Keratinocyte (primary cell): Measurements from ENCODE around the gene NYNRIN. TPM values are rescaled to one million over a fixed set of nuclear protein-coding genes. Genes with fewer than 3 reads are reported as not detected.
A peak's percentile ranks its signal among the peaks of the same experiment; 100 is the strongest.

ENCODE experiments used
- DNase-seq: peaks from one replicate; pipeline ENCODE4 v3.0.0-alpha.2; 2011; ENCODE audit warnings: low read depth, missing footprints, low spot score
- FAIRE-seq: peaks from 2 replicates; lab custom pipeline; 2011; peaks lifted over from hg19 to GRCh38; lab: Jason Lieb, UNC
- H2AFZ ChIP-seq: 2 replicates; pipeline ENCODE4 v1.6.0; 2012; ENCODE audit warnings: low read length, control low read depth, inconsistent platforms; ENCODE audit not compliant: control insufficient read depth
- H3K27ac ChIP-seq: 2 replicates; pipeline ENCODE4 v1.5.1; 2011; ENCODE audit warnings: low read length; ENCODE audit not compliant: control insufficient read depth, insufficient read depth
- H3K27me3 ChIP-seq: 3 replicates; pipeline ENCODE4 v1.6.0; 2011; ENCODE audit warnings: low read length; ENCODE audit not compliant: control insufficient read depth, insufficient read depth; ENCODE audit errors: extremely low read depth
- H3K36me3 ChIP-seq, 2 experiments: 2 replicates in 1 of 2; 3 replicates in 1 of 2; pipeline ENCODE4 v1.5.1; 2011; ENCODE audit warnings: low read length in 2 of 2, mild to moderate bottlenecking in 1 of 2; ENCODE audit not compliant: control insufficient read depth in 2 of 2, insufficient read depth in 2 of 2; ENCODE audit errors: extremely low read depth in 1 of 2
- H3K4me1 ChIP-seq: 3 replicates; pipeline ENCODE4 v1.5.1; 2011; ENCODE audit warnings: low read length; ENCODE audit not compliant: control insufficient read depth, insufficient read depth; ENCODE audit errors: extremely low read depth
- H3K4me2 ChIP-seq: 3 replicates; pipeline ENCODE4 v1.6.0; 2011; ENCODE audit warnings: low read depth, low read length; ENCODE audit not compliant: control insufficient read depth, insufficient read depth; ENCODE audit errors: extremely low read depth
- H3K4me3 ChIP-seq, 3 experiments: fragments of 200-600 bp in 1 of 3; sonication (generic) in 1 of 3; 2 replicates in 2 of 3; 3 replicates in 1 of 3; pipeline ENCODE4 v1.5.1; 2011 to 2016; ENCODE audit warnings: low read length in 3 of 3, mild to moderate bottlenecking in 3 of 3, control low read depth in 2 of 3, inconsistent platforms in 1 of 3, low read depth in 1 of 3, mixed read lengths in 1 of 3, mixed run types in 1 of 3, moderate library complexity in 1 of 3; ENCODE audit not compliant: control insufficient read depth in 2 of 3, insufficient read depth in 2 of 3; ENCODE audit errors: extremely low read depth in 1 of 3
- H3K79me2 ChIP-seq: 2 replicates; pipeline ENCODE4 v1.6.0; 2012; ENCODE audit warnings: low read length; ENCODE audit not compliant: control insufficient read depth, insufficient read depth
- H3K9ac ChIP-seq: 3 replicates; pipeline ENCODE4 v1.6.0; 2011; ENCODE audit warnings: low read length; ENCODE audit not compliant: control insufficient read depth, insufficient read depth; ENCODE audit errors: extremely low read depth
- H3K9me1 ChIP-seq: 3 replicates; pipeline ENCODE4 v1.6.0; 2011; ENCODE audit warnings: low read length; ENCODE audit not compliant: control insufficient read depth, insufficient read depth; ENCODE audit errors: extremely low read depth
- H3K9me3 ChIP-seq: 2 replicates; pipeline ENCODE4 v1.5.1; 2012; ENCODE audit warnings: low read depth, low read length; ENCODE audit not compliant: control insufficient read depth
- H4K20me1 ChIP-seq: 3 replicates; pipeline ENCODE4 v1.6.0; 2011; ENCODE audit warnings: low read length; ENCODE audit not compliant: control insufficient read depth, insufficient read depth; ENCODE audit errors: extremely low read depth
- EZH2 ChIP-seq: IDR thresholded peaks from one replicate; pipeline ENCODE4 v1.6.1; 2012; ENCODE audit warnings: inconsistent platforms, mild to moderate bottlenecking, low read length, moderate library complexity
- dilution Hi-C: fragments of 300-500 bp; cut with MboI; formaldehyde crosslinking; loops from one replicate; pipeline ENCODE4 v1.7.0; 2020; ENCODE audit warnings: low sequenced_read_pairs; ENCODE audit not compliant: extremely low pct_ligation_motif_present
- polyA plus RNA-seq, 5 experiments: library from polyadenylated mRNA; depleted of rRNA in 3 of 5; stranded (reverse) in 3 of 5; stranded (forward) in 1 of 5; unstranded in 1 of 5; fragments of >200 nt; gene quantifications; 1 replicate in 1 of 5; 2 replicates in 3 of 5; 3 replicates in 1 of 5; pipeline versions ENCODE4 v1.2.1 to v1.2.3, GENCODE V29; 2011 to 2012; ENCODE audit warnings: missing spikeins in 2 of 5, low read depth in 1 of 5, low replicate concordance in 1 of 5
- TF ChIP-seq, protein P1 (sequence below), 3 experiments: IDR thresholded peaks in 1 of 3; conservative IDR thresholded peaks in 1 of 3; optimal IDR thresholded peaks in 1 of 3; 2 replicates in 2 of 3; 3 replicates in 1 of 3; pipeline versions ENCODE3 to v1.5.1; 2011; ENCODE audit warnings: low read length in 3 of 3, mild to moderate bottlenecking in 3 of 3, moderate library complexity in 2 of 3, control low read depth in 1 of 3, inconsistent platforms in 1 of 3; ENCODE audit not compliant: insufficient read depth in 2 of 3; ENCODE audit errors: extremely low read depth in 1 of 3

The NYNRIN gene
- polyA plus RNA-seq, 1 donor (not counting 4 experiments of a cell fraction or from before 2014, with no cell fraction given): 4.9 TPM

GRCh38 chr14:24379907-24380730 is 18.7 kb upstream of the NYNRIN start:
- Histone ChIP-seq H3K27me3 (no peaks in the 10 kb centered on the region), H2AFZ (no peak overlapping the region), H3K79me2 (no peaks in the 10 kb centered on the region), H3K4me3 (no peak overlapping the region), H4K20me1 (no peaks in the 10 kb centered on the region), H3K9me3 (no peaks in the 10 kb centered on the region), H3K27ac (no peak overlapping the region), H3K36me3 (no peaks in the 10 kb centered on the region), H3K9me1 (no peaks in the 10 kb centered on the region), H3K4me1 (peaks cover 11% of the 10 kb centered on the region), H3K4me2 (no peak overlapping the region), H3K9ac (no peak overlapping the region)
- TF ChIP-seq, protein P1, sequence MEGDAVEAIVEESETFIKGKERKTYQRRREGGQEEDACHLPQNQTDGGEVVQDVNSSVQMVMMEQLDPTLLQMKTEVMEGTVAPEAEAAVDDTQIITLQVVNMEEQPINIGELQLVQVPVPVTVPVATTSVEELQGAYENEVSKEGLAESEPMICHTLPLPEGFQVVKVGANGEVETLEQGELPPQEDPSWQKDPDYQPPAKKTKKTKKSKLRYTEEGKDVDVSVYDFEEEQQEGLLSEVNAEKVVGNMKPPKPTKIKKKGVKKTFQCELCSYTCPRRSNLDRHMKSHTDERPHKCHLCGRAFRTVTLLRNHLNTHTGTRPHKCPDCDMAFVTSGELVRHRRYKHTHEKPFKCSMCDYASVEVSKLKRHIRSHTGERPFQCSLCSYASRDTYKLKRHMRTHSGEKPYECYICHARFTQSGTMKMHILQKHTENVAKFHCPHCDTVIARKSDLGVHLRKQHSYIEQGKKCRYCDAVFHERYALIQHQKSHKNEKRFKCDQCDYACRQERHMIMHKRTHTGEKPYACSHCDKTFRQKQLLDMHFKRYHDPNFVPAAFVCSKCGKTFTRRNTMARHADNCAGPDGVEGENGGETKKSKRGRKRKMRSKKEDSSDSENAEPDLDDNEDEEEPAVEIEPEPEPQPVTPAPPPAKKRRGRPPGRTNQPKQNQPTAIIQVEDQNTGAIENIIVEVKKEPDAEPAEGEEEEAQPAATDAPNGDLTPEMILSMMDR (optimal IDR thresholded peaks at IDR 0.05 in 1 of 3, IDR thresholded peaks at IDR 0.05 in 1 of 3, conservative IDR thresholded peaks at IDR 0.05 in 1 of 3; ENCODE audit: extremely low read depth in 1 of 3, insufficient read depth in 2 of 3, low read length in 3 of 3): no peak
- no peak for TF ChIP-seq EZH2
- no peak for DNase-seq
- FAIRE-seq: no peak
- dilution Hi-C loops: no loop called here

GRCh38 chr14:24381363-24382063 is 17.3 kb upstream of the NYNRIN start:
- peaks cover 11% of the 10 kb centered on the region for H3K4me1 ChIP-seq
- H3K9ac ChIP-seq: peak overlapping the region; percentile 4
- no peak for TF ChIP-seq EZH2
- TF ChIP-seq, protein P1 (optimal IDR thresholded peaks at IDR 0.05 in 1 of 3, IDR thresholded peaks at IDR 0.05 in 1 of 3, conservative IDR thresholded peaks at IDR 0.05 in 1 of 3; ENCODE audit: extremely low read depth in 1 of 3, insufficient read depth in 2 of 3, low read length in 3 of 3): peak in 1 of 3 experiments; percentile 21
- H3K27me3 ChIP-seq: no peaks in the 10 kb centered on the region
- no peak overlapping the region for H3K4me2 ChIP-seq
- H3K79me2 ChIP-seq: no peaks in the 10 kb centered on the region
- dilution Hi-C loops: no loop called here
- no peaks in the 10 kb centered on the region for H3K36me3 ChIP-seq
- no peaks in the 10 kb centered on the region for H3K9me3 ChIP-seq
- H3K4me3 ChIP-seq: no peak overlapping the region
- peak; percentile 93 for FAIRE-seq
- H2AFZ ChIP-seq: peak overlapping the region; percentile 23
- no peak for DNase-seq
- H3K27ac ChIP-seq: no peak overlapping the region
- no peaks in the 10 kb centered on the region for H3K9me1 ChIP-seq
- no peaks in the 10 kb centered on the region for H4K20me1 ChIP-seq
